Gastrocnemius medialis (tissue), 4 donors: ENCODE measurements around the gene BBS7. TPM values are rescaled to one million over a fixed set of nuclear protein-coding genes. Genes with fewer than 3 reads are reported as not detected.

Experiments used
- ATAC-seq, 2 donors: fragments of 150-250 bp; one replicate each; pipeline ENCODE4 v1.9.1; 2016
- DNase-seq, 2 donors: peaks; one replicate each; pipeline ENCODE4 v3.0.0-alpha.2; 2019
- H3K27ac ChIP-seq, 4 donors: fragments of 200-600 bp; sonication (generic); 1 replicate in 1 of 4; 2 replicates in 3 of 4; pipeline ENCODE4 v1.5.1; 2016 to 2018; ENCODE audit warnings: mild to moderate bottlenecking in 2 of 4, moderate library complexity in 1 of 4
- H3K27me3 ChIP-seq, 3 donors: fragments of 200-600 bp; sonication (generic) in 2 of 3; 1 replicate in 1 of 3; 2 replicates in 2 of 3; pipeline versions ENCODE4 v1.5.1 to v1.6.0; 2016 to 2019; ENCODE audit warnings: mild to moderate bottlenecking in 1 of 3, moderate library complexity in 1 of 3
- H3K36me3 ChIP-seq, 2 donors: fragments of 200-600 bp; sonication (generic) in 1 of 2; one replicate each; pipeline ENCODE4 v1.5.1; 2017 to 2018
- H3K4me1 ChIP-seq, 2 donors: fragments of 200-600 bp; sonication (generic) in 1 of 2; one replicate each; pipeline ENCODE4 v1.5.1; 2016 to 2017; ENCODE audit warnings: mild to moderate bottlenecking in 2 of 2
- H3K4me3 ChIP-seq, 4 donors: fragments of 200-600 bp; sonication (generic) in 3 of 4; 1 replicate in 1 of 4; 2 replicates in 3 of 4; pipeline ENCODE4 v1.5.1; 2016 to 2019; ENCODE audit warnings: mild to moderate bottlenecking in 2 of 4
- H3K9me3 ChIP-seq, 3 donors: fragments of 200-600 bp; sonication (generic) in 2 of 3; 1 replicate in 1 of 3; 2 replicates in 2 of 3; pipeline ENCODE4 v1.5.1; 2016 to 2019
- CTCF ChIP-seq, 5 experiments: fragments of 450-650 bp in 3 of 5; fragments of 200-600 bp in 2 of 5; sonication (generic) in 2 of 5; IDR thresholded peaks in 4 of 5; conservative IDR thresholded peaks in 1 of 5; 1 replicate in 4 of 5; 2 replicates in 1 of 5; pipeline ENCODE4 v1.5.1; 2016 to 2019; ENCODE audit warnings: antibody characterized with exemption in 5 of 5, mild to moderate bottlenecking in 3 of 5, moderate library complexity in 3 of 5
- POLR2A ChIP-seq, 2 donors: fragments of 450-650 bp; IDR thresholded peaks; one replicate each; pipeline ENCODE4 v1.6.1; 2017; ENCODE audit warnings: antibody characterized with exemption in 2 of 2, mild to moderate bottlenecking in 2 of 2, moderate library complexity in 2 of 2
- in situ Hi-C, 4 donors: fragments of 200-750 bp; cut with MboI; loops; one replicate each; pipeline versions ENCODE4 v1.15.0 to v1.8.0; 2017; ENCODE audit warnings: low sequenced_read_pairs in 4 of 4
- intact Hi-C: fragments of 100-400 bp; cut with DNase I; formaldehyde crosslinking; loops from one replicate; pipeline ENCODE4 v1.15.1; 2023; ENCODE audit warnings: low total_unique reads
- total RNA-seq, 4 donors: library from RNA; depleted of rRNA; stranded (reverse); fragments of >200 nt; gene quantifications; one replicate each; pipeline versions ENCODE4 v1.1.0 to v1.2.3, GENCODE V29; 2016

The BBS7 gene
- total RNA-seq, 4 donors from 2014 or later: 4.5 to 11.1 (median 6.7) TPM

DNA sequence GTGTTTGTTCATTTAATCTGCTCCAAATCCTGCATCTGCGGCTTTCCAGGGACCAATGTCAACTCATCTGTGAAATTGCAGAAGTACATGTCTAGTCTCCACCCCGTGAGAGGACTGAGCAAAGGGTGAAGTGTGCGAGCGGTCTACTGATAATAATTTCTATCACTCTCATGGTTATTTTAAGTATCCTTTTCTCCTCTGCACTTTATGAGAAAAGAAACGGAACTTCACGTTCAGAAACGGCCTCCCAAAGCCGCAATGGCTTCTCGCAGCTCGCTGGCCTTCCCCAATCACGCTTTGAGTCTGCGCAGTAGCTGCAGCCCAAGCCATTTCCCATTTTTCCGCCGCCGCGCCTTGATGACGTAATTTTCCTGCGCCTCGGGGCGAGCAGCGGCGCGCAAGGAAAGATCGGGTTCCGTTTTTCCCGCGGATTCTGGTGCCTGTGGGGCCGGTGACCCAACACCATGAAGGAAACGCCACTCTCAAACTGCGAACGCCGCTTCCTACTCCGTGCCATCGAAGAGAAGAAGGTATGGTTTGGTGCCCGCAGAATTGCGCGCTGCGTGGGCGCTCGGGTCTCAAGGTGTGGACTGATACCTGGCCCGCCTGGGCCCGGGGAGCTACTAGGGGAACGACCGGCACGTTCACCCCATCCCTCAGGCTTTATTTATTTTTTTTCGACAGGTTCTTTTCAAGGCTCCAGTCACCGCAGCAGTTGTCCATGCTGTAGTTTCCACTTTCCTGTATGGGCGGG is 69.1 kb downstream of the BBS7 start, which contains the start of gene EXOSC9:
Gene EXOSC9 (plus strand): TSS at position 363 of the 754 bp plus-strand sequence. CDS start 102 bp downstream, at position 465.
- peaks cover 17 to 20% of the 10 kb centered on the region in 2 donors for H3K4me1 ChIP-seq
- DNase-seq (peak; percentile 83 to 89), ATAC-seq (peak; percentile 98)
- peaks cover 0 to 32% of the 10 kb centered on the region in 2 donors for H3K36me3 ChIP-seq
- intact Hi-C loops (loop anchor here (1.0 to 2.0 kb wide), 3 partner anchors 23 to 104 kb away; partner anchors contain the start of genes ANXA5 and BBS7), in situ Hi-C loops (loop anchor here in 1 of 4 donors (25.0 kb wide), 1 partner anchor 361 kb away; the partner anchor contains the start of gene BLTP1)
- no peaks in the 10 kb centered on the region for H3K27me3 ChIP-seq
- no peaks in the 10 kb centered on the region for H3K9me3 ChIP-seq
- TF ChIP-seq POLR2A (IDR thresholded peaks at IDR 0.05) (peak; percentile 44 to 52), CTCF (IDR thresholded peaks at IDR 0.05 in 4 of 5, conservative IDR thresholded peaks at IDR 0.05 in 1 of 5) (no peak)
- peak within 1 kb of the TSS; percentile 84 to 95 (median 88) for H3K27ac ChIP-seq
- peak within 1 kb of the TSS; percentile 82 to 95 (median 89) for H3K4me3 ChIP-seq

DNA sequence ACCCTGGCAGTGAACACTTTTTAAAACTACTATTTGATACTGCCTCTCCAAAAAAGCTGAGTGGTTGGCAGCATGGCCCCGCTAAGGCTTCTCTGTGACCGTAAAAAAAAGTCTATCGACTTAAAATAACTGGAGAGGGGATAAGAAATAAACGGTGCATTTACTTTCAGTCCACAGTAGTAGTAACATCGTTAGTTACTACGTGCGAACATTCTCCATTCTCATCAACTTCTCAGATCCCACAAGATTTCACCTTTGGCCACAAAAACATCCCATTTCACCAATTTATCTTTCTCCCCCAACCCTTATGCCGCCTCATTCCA is 69.7 kb downstream of the BBS7 start:
- peaks cover 0 to 27% of the 10 kb centered on the region in 2 donors for H3K36me3 ChIP-seq
- in situ Hi-C loops: loop anchor here in 1 of 4 donors (25.0 kb wide), 1 partner anchor 362 kb away; the partner anchor contains the start of gene BLTP1
- intact Hi-C loops: loop anchor here (2.0 kb wide), 2 partner anchors 70 to 104 kb away; partner anchors contain the start of genes ANXA5 and BBS7
- DNase-seq: no peak
- ATAC-seq: peak; percentile 45 to 46
- no peaks in the 10 kb centered on the region for H3K27me3 ChIP-seq
- peak overlapping the region; percentile 84 to 95 (median 88) for H3K27ac ChIP-seq
- H3K9me3 ChIP-seq: no peaks in the 10 kb centered on the region
- no peak for TF ChIP-seq POLR2A (IDR thresholded peaks at IDR 0.05)
- no peak for TF ChIP-seq CTCF (IDR thresholded peaks at IDR 0.05 in 4 of 5, conservative IDR thresholded peaks at IDR 0.05 in 1 of 5)
- peak overlapping the region; percentile 82 to 95 (median 89) for H3K4me3 ChIP-seq
- H3K4me1 ChIP-seq: peaks cover 17 to 20% of the 10 kb centered on the region in 2 donors

GRCh38 chr4:121799867-121800501 is 70.3 kb downstream of the BBS7 start:
- no peaks in the 10 kb centered on the region for H3K27me3 ChIP-seq
- ATAC-seq: no peak
- peaks cover 17 to 20% of the 10 kb centered on the region in 2 donors for H3K4me1 ChIP-seq
- intact Hi-C loops: loop anchor here (2.0 kb wide), 2 partner anchors 71 to 103 kb away; partner anchors contain the start of genes ANXA5 and BBS7
- DNase-seq: no peak
- peak overlapping the region in 3 of 4 donors; percentile 84 to 95 (median 89) for H3K27ac ChIP-seq
- no peaks in the 10 kb centered on the region for H3K9me3 ChIP-seq
- peaks cover 0 to 23% of the 10 kb centered on the region in 2 donors for H3K36me3 ChIP-seq
- peak overlapping the region in 2 of 4 donors; percentile 82 to 95 for H3K4me3 ChIP-seq
- no peak for TF ChIP-seq POLR2A (IDR thresholded peaks at IDR 0.05)
- TF ChIP-seq CTCF (IDR thresholded peaks at IDR 0.05 in 4 of 5, conservative IDR thresholded peaks at IDR 0.05 in 1 of 5): no peak
- in situ Hi-C loops: loop anchor here in 1 of 4 donors (25.0 kb wide), 1 partner anchor 362 kb away; the partner anchor contains the start of gene BLTP1

GRCh38 chr4:121799208-121799823 is 71.0 kb downstream of the BBS7 start:
- peaks cover 0 to 17% of the 10 kb centered on the region in 2 donors for H3K36me3 ChIP-seq
- DNase-seq: no peak
- TF ChIP-seq POLR2A (IDR thresholded peaks at IDR 0.05) (no peak), CTCF (IDR thresholded peaks at IDR 0.05 in 4 of 5, conservative IDR thresholded peaks at IDR 0.05 in 1 of 5) (no peak)
- no peak for ATAC-seq
- no peaks in the 10 kb centered on the region for H3K27me3 ChIP-seq
- in situ Hi-C loops: no loop called here
- H3K4me1 ChIP-seq: peaks cover 17 to 20% of the 10 kb centered on the region in 2 donors
- intact Hi-C loops: no loop called here
- no peaks in the 10 kb centered on the region for H3K9me3 ChIP-seq
- no peak overlapping the region for H3K27ac ChIP-seq
- no peak overlapping the region for H3K4me3 ChIP-seq
